Activated CD8-positive, alpha-beta memory T cell treated with anti-CD3 and anti-CD28 coated beads for 24 hours (primary cell): Measurements from ENCODE around the gene CTNNA2.

Source experiments
- DNase-seq: peaks from one replicate; pipeline ENCODE4 v3.0.0-alpha.2; 2020

CTNNA2 gene

DNA sequence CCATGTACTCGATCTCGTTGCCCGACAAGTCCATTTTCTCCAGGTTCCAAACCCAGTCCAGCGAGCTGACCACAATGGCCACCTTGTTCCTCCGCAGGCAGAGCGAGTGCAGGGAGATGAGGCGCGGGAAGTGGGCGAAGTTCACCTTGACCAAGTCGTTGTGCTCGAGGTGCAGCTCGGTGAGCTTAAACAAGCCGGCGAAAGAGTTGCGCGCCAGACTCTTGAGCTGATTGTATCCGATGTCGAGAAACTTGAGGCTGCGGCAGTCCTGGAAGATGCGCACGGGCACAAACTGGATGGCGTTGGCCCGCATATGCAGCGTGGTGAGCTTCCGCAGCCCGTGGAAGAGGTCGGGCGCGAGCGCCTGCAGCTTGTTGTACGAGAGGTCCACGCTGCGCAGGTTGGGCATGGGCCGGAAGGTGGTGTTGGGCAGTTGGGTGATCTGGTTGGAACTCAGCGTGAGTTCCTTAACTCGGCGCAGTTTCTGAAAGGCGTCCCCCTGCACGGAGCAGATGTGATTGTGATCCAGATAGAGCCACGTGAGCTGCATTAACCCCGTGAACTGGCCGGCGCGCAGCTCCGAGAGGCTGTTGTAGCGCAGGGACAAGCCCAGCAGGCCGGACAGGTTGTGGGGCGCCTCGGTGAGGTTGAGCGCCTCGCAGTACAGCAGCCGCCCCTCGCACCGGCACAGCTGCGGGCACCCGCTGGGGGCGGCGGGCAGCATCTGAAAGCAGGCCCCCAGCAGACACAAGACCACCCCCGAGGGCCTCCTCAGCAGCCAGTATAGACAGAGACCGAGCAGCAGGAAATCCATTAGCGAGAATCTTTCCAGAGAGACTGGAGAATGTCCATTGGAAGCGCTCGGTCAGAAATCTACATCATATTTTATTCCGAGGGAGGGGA lies 790.4 kb downstream of the CTNNA2 start:
- DNase-seq = no peak

DNA sequence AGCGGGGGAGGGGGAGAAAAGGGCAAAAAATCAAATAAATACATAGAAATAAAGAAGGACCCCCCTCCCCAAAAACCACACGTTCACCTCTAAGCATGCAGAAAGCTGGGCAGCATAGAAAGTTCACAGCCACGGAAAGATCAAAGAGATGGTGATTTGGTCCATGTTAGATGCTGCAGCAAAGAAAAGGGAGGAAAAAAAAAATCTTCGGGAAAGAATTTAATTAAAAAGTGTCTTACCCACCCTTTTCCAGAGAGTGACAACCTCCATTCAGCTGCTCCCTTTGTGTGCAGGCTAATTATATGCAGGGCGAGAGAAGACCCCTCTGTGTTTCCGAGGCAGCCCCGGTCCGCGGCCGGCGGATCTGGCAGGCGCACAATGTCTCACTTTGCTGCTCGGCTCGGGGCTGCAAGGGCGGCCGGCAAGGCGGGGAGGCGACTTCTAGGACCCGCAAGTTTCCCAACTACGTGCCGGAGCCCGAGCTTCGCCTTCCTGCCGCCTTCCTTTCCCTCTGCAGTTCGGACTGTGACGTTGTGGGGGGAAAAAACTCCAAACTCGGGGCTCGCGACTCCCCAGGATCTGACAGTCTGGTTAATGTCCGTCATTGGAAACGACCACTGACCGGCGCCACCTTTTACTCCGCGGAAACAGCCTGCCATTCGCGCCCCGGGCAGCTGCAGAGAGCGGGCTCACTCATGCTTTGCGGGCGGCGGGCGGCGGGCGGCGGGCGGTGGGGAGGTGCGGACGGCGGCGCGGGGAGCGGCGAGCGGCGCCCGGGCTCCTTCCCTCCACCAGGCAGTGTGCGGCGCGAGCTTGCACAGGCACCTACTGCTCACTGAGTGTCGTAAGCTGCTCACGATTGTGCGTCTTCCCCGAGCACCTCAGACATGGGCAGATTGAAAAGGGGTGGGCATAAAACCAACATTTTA lies 791.3 kb downstream of the CTNNA2 start, which contains the start of gene LRRTM1:
Gene LRRTM1, minus strand, starts transcription at position 844 of the 929 bp plus-strand sequence. CDS start 933 bp downstream, outside the sequence.
- DNase-seq = no peak

DNA sequence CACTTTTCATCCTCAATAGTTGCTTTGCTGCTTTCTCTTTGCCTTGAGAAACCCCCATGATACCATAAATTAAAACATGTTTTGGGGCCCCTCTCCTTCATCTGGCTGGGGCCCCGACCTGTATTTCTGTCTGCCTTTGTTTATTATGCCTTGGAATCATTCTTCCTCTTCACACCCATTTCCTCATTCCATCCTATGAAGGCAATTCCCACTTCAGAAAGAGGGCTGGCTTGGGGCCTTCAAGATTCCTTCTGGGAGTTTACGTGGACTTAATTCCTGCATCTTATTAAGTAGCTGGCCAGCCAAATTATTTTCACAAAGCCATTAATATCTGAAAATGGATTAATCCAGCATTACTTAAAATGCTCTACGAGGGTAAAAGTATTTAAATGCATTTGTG lies 798.5 kb downstream of the CTNNA2 start:
- no peak for DNase-seq

DNA sequence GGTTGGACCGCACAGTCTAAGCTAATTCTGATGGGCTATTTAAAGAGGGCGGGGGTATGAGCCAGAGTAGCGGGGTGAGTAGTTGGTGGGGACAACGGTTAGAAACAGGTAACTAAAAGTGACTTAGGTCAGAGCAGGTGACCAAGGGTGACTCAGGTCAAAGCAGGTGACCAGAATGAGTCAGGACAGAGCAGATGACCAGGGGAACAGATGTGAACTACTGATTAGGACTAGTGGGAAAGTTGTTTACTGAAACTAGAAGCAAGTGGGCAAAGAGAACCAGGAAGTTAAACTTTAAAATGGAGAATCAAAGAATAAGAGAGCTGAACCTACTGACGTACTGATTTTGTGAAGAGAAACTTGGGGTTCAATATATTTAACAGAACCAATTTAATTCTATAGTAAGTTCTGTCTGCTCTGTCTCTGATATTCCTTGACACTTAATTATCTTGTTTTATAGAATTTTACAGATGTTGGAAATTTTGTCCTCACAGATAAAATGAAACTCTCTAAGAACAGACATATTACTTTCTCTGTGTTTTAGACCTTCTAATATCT lies 799.5 kb downstream of the CTNNA2 start:
- no peak for DNase-seq

DNA sequence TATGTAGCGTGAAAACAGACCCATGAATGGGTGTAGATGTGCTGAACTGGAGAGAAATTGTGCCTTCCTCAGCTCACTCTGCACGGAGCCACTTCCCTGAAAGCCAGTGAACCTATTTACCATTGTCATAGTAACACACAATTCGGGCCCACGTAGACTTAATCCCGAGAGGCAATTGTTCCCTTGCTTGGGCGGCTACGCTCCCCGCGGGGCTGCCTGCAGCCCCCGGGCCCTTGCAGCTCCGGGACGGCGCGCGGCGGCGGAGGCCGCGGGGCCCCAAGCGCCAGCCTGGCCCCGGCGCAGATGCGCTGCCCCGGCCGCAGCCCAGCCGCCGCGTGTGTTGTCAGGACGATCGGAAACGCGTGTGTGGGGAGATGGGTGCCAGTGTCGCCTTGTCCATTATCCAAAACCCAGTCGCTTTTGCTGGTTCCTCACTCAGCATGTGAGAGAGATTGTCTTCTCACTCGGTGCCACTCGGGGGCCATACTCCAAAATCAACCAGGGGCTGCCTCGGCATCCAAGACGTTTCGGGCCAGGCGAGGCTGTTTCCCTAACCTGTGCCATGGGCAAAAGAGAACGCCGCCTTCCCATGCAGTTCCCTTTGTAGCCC lies 809.6 kb downstream of the CTNNA2 start:
- no peak for DNase-seq

DNA sequence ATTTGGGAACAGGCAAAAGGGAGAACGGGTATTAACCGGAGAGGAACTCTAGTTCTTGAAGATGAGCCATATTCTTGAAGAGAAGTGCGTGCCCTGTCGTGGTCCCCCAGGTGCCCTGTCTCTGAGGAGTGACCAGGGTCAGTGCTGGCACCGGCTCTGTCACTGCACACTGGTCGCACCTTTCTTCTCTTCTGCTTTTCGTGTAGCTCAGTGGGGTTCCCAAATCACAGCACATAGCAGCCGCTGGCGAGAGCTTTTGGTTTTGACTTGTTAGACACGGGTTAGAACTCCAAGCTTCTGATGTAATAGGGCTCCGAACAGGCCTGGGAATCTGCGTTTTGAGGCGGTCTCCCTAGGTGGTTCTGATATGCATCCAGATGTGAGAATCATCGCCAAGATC lies 810.1 kb downstream of the CTNNA2 start:
- DNase-seq = no peak

DNA sequence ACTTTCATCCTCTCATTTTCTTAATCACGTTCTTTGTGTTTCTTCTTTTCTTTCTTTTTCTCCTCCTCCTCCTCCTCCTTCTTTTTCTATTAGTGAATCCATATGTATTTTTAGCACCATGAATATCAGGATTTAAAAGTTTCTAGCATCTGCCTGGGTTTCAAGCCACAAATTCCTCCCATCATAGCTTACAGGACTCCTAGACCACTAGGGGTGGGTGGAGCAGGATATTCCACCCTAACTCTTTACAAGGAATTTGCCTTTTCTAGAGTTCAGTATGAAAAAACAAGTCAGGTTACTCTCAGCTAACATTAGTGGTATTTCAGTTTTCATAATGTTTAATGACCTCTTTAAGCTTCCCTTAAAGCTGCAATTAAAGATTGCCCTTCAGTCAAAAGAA lies 810.8 kb downstream of the CTNNA2 start:
- DNase-seq = no peak

DNA sequence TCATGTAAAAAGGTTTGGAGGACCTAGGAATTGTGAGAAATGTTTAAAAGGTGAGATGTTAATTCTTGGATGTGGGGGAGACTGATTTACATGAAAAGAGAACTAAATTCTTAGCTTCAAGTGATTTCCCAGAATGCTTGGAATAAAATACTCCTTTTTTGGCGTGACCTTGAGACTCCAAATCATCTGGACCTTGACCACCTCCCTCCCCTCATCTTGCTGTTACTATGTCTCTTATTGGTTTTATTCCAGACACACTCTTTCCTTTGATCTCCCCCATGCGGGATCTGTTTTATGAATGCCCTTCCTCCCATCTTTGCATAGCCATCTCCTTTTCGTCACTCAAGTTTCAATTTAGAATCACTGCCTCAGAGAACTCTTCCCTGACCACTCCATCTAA lies 811.7 kb downstream of the CTNNA2 start:
- no peak for DNase-seq

DNA sequence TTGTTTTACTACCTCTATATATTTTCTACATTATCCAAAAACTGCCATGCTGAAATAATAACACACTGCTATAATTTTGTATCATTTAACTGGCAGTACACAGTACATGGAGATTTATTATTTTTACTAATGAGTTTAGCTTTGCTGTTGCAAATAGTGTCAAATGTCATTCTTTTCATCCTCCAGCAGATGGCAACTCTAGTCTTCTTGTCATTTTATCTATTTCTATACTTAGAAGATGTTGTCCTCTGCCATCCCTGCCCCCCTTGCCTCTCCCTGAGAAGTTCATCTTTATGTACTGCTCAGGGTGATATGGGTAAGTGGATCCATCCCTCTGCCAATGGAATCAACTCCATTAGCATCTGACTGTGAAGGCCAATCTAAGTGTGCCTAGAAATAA lies 813.4 kb downstream of the CTNNA2 start:
- no peak for DNase-seq

DNA sequence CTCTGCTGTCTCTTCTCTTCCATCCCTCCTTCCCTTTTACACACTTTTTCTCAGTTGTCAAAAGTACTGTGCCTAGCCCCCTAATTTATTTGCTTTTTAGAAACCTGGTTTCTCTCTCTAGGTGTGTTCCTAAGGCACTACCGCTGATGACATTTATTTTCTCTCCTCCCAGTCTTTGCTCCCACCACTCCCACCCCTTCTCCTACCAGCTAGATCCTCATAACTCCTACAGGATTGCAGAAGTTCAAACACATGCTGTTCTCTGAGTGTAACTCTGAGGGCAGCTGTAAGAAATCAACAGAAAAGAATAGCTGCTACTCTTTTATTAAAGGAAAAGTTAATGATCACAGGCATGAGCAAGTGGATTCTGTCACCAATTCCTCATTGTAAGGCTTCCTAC lies 814.0 kb downstream of the CTNNA2 start:
- DNase-seq = no peak

DNA sequence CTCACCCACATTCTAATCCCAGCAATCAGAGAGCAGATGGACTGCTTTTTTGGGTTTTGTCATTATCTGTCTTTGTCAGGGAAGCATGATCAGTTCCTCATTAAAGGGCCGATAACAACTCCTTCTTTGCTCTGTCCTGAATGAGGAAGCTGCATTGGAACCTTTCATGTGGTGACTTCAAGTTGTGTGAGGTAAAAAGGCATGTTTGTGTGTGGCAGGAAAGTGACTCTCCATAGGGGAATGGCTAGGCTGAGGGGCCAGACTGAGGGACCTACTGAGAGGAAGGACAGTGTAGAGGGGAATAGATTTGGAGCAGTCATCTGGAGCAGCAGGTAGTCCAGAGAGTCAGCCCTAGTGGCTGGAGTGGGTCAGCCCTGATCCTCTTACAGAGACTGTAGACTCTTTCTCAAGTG lies 815.3 kb downstream of the CTNNA2 start:
- DNase-seq = no peak

DNA sequence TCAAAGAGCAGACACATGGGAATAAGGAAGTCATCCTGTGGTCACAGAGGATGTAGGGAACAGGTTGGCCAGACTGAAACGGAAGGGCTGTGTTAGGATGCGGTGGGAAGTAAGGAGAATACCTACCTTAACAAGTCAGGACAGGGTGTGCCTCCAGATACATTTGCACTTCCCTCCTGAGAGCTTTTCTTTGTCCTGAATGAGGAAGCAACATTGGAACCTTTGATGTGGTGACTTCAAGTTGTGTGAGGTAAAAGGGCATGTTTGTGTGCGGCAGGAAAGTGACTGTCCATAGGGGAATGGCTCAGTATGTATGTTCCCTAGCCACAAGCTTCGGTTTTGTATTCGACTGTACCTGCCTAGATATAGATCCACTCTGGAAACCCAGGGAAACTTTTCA lies 816.6 kb downstream of the CTNNA2 start:
- no peak for DNase-seq

DNA sequence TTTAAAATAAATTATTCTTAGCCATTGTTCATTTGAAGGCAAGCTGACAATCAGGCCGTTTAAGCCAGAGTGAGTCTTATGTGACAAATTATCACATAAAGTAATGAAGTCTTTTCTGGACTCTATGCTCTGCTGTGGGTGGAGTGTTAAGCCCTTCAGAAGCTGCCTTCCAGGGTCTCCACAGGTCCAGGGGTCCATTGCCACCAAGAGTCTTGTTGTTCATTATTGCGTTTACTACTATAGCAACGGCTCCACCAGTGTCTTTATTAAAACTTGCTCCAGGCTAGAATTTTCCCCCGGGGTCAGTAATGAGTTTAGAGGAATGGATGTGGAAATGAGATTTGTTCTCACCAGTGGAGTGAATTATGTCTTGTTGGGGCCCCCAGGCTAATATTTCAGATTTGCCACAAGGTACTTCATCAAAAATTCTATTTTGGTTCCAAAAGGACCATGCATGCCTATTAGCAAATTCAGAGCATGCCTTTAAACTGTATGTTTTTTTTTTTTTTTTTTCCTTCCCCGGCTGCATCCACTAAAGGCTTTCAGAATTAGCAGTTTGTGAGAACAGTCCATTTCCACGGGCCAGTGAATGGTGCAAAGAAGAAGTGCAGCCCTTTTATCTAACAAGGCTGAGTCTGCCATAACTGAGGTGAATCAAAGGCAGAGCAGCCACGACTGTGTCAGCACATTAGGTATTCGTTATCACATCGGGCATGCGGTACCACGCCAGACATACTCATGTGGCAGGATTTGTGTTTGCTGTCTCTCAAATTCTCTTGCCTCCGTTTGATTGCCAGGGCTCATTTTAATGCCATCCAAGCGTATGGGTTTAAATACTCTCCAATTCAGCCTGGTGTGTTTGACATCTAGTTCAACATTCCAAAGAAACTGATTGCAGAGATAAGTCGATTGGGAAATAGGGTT lies 817.9 kb downstream of the CTNNA2 start:
- DNase-seq = no peak

DNA sequence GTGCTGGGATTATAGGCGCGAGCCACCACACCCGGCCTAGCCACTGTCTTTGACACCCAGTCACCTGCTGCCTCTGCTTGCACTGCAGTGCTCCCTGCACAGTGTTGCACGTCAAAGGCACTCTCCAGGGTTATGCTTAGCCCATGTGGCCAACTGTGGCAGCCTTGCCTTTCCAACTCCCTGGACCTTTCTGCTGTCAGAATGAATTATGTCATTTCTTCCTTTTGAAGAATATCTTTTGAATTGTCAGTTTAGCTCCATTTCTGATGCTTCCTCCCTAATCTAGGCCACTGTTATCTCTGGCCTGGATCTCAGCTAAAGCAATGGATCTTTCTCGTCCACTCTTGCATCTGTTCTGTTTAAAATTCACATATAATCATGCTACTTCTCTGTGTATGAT lies 821.0 kb downstream of the CTNNA2 start:
- DNase-seq = no peak

DNA sequence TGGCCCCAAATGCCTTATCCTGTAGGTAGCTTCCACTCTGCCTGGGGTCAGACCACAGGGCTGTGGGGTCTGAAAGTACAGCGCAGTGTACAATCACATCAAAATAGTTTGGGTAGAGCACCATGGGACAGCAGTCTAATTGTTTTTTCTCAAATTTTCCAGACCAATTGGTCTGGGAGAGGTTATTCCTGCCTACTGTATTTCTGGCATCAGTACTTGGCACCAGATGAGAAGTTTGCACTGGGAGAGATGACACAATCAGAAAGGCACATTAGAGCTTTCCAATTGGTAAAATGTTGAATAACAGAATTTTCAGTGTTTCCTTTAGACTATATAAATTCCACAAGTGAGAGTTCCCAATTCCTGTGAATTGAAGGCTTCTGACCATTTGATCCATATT lies 822.6 kb downstream of the CTNNA2 start:
- no peak for DNase-seq

DNA sequence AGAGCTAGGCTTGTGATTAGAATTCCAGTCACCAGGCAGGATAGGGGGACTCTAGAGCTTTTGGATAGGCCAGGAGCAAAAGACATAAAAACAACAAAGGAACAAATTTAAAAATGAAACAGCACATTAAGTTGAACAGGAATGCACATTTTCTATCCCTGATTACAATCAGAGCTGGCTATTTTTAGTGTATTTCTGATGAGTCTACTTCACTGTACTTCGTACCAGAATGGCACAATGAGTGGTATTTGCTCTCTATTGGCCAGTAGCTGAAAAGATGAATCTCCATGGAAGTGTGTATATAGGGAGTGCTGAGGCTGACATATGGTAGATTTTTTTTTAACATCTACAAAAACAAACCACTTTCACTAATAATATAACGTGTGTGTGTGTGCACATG lies 825.9 kb downstream of the CTNNA2 start:
- DNase-seq = no peak

DNA sequence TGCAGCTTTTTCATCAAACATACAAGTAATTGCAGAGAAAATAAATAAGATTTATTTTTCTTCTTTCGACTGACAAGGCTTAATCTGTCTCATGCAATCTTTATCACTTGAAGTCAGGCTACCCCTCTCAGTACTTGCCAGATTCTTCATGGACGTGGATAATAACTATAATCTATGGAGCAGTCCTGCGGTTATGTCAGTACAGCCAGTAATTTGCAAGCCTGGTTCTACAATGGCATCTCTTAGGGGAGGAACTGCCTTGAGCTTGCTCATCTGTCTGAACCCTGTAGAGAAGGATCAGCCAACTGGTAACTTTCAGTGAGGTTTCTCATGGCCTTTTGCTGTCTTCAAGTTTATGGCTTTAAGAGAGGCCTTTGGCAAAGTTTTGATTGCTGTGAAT lies 827.2 kb downstream of the CTNNA2 start:
- no peak for DNase-seq

DNA sequence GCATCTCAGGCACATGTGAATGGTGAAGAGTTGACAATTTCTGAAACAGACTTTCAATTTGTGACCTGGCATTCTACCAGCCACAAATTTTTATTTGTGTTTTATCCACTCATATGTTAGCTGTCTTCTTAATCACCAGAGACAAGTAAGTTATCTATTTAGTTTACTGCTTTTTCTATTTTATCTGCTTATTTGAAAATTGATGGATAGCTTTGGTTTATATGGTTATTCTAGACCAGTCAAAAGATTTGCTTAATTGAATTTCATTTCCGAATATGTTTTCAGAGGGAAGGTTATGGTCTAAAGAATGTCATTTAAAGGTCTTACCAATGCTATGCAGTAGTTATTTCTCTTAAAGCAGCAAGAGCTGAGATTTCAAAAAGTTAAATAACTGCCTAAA lies 835.2 kb downstream of the CTNNA2 start:
- DNase-seq = no peak

DNA sequence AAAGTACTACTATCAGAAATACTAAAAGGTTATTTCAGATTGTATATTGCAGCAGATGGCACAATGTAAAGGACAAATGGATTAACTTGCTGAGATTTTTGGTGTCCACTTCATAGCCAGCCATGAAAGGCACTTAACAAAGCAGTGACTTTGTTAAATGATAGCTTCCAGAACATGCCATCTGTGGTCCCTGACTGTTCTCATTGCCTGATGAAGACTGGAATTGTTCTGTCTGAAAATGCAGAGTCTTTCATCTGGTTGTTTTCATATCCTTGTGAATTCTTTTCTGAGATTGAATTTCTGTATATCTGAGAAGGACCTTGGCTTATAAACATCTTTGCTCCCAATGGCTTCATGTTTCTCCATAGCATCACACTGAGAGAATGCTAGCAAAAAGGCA lies 836.1 kb downstream of the CTNNA2 start:
- DNase-seq = no peak

DNA sequence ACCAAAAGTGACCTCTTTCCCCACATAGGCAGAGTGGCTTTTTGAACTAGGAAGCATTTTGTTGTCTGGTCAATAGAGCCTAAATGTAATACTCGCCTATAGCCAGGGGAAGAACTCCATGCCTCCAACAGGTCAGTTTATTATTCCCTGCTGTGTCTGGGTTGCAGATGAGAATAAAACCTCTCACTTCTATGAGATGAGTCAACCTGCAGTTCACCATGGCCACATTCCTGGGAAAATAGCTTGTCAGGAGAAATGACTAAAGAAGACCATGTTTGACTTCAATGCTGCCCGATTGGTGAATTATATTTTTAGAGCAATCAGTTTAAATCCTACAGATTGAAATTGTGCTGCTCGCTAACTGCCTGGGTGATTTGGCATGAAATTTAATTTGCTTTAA lies 838.4 kb downstream of the CTNNA2 start:
- no peak for DNase-seq

DNA sequence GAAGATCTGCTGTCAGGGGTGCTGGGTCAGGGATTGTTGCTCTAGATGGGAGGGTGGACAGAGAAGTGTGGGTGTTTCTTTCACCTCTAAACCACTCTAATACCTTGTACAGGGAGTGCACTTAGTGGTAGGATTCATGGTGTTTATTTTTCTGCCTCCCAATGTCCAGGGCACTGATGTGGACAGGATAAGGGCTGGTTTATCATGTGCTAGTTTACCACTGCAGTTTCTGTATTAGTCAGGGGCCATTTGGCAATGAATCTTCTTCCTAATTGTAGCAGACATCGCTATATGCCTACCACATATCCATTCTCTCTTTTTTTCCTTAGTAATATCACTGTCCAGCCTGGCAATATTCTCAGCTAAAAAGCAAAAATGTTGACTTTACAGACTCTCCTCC lies 842.0 kb downstream of the CTNNA2 start:
- DNase-seq = no peak

DNA sequence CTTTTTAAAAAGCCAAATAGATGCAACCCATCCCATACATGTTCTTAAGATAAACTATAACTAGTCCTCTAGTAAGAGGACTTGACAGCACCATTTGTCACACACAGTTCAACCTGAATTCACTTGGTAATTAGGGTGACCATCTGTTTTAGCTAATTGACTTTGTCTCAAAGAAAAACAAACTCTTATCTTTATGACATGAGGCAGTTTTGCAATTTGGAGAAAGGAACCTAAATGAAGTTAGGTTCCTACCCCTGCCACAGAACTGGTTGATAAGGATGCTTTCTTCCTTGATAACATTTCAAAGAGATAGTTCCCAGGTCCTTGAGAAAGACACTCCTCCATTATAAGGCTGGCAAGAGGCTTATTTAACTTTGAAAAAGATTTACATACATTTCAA lies 849.1 kb downstream of the CTNNA2 start:
- no peak for DNase-seq
